Endothelial cell of hepatic sinusoid (primary cell): ENCODE results near the gene CAMK2N1.
"Not testable (repeated sequence)": the region's sequence is repeated elsewhere in the genome, so short reads cannot be mapped to it uniquely, and the experiment has no call there.

Experiments
- in situ Hi-C: cut with HindIII; loops from 2 replicates; pipeline ENCODE4 v1.10.0; 2017; ENCODE audit warnings: low sequenced_read_pairs

CAMK2N1 gene

DNA sequence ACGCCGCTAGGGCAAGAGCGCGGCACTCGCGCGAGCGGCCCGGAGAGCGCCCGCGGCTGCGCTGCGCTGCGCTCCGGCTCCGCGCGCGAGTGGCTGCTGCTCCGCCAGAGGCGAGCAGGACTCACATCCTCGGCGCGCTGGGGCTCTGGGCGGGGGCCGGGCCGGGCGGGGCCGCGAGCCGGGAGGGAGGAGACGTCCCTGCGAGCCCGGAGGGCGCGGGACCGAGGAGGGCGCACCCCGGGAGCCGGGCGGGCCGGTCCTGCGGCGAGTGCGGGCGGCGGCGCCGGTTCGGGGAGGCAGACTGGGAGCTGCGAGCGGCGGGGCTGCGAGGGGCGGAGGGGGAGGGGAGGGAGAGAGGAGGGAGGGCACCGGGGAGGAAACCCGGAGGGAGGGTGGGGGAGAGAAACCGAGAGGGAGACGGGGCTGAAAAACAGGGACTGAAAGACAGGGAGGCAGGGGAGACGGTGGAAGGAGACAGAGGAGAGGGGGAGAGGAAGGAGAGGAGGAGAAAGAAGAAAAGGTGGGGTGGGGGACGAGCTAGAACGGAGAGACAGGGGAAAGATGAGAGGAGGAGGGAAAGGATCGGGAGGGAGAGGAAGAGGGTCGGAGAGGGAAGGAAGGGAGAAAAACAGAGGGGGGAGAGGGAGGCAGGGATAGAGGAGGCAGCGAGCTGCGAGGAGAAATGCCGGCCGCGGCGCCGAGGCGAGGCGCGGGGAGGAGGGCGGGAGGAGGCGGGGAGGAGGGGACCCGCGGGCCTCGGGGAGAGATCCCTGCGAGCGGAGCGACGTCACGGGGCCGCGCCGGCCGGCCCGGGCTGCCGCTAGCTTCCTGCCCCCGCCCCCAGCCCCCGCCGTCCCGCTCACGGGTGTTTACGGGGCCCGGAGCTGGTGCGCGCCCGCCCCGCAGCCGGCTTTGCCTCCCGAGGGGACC, at the start of gene CAMK2N1:
TSS of gene CAMK2N1 (minus strand) at position 684 of the 930 bp plus-strand sequence. CDS start 831 bp downstream, outside the sequence.
- in situ Hi-C loops, result no loop called here

- in situ Hi-C loops, result no loop called here
These were observed 48.8 kb upstream of the CAMK2N1 start for GRCh38 chr1:20534659-20535417.

DNA sequence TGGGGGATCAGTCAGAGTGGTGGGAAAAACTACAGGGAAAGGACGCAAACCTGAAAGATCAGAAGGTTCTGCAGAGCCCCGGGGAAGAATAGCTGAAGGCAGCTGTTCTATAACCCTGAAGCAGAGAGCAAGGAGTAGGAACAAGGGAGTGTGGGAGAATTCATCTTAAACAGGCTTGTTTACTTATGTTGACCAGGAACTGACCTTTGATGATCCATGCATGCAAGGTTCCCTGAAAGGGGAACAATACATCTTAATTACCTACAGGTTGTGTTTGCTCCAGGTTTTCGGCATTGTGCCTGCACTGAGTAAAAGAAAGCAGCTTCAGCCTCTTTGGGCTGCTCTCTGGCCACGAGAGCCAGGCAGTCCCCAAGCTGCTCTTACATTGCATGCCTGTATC, 47.6 kb upstream of the CAMK2N1 start:
- in situ Hi-C loops, result no loop called here

DNA sequence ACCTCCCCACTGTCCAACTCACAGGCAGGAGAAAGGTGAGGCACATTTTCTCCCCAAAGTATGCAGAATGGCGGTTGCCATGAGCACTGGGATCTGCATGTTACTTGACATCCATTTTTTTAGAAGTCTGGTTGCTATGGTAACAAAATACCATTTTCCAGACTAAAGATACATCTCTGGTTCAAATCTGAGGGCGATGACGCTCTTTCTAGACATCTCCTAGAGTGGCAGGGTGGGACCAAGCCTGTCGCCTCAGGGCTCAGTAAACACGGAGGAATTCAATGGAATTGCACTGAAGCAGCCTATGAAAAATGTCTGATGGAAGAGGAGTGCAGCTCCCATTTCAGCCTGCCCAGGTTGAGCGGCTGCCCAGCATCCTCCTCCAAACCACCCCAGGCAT, 44.9 kb upstream of the CAMK2N1 start:
- in situ Hi-C loops, result no loop called here

DNA sequence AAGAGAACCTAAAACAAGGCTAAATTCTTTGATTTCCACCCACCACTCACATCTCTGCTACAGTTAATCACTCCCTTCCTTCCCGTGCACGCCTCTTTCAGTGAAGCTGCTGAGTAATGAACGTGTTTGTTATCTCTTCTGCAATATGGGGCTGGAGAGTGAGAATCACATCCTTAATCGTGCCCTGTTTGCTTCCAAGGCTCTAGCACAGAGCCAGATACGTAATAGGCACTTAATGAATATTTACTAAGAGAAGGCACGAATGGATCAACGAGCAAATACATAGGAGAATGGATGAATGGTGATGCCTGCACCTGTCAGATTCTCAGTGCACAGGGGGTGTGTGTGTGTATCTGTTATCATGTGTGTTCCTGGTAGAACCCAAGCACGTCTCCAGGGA, 44.3 kb upstream of the CAMK2N1 start:
- in situ Hi-C loops, result no loop called here

GRCh38 chr1:20528221-20528620, 42.2 kb upstream of the CAMK2N1 start:
- in situ Hi-C loops, result no loop called here

DNA sequence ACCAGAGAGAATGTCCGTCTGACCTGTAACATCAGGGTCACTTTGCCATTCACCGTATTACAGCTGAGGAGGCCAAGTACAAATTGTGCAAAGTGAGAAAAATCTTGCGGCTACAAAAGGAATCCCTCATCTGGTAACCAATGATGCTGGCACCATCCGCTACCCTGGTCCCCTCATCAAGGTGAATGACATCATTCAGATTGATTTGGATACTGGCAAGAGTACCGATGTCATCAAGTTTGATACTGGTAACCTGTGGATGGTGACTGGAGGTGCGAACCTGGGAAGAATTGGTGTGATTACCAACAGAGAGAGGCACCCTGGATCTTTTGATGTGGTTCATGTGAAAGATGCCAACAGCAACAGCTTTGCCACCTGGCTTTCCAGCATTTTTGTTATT, 40.3 kb upstream of the CAMK2N1 start:
- in situ Hi-C loops, result no loop called here

GRCh38 chr1:20521960-20522861, 36.2 kb upstream of the CAMK2N1 start:
- in situ Hi-C loops, result no loop called here

DNA sequence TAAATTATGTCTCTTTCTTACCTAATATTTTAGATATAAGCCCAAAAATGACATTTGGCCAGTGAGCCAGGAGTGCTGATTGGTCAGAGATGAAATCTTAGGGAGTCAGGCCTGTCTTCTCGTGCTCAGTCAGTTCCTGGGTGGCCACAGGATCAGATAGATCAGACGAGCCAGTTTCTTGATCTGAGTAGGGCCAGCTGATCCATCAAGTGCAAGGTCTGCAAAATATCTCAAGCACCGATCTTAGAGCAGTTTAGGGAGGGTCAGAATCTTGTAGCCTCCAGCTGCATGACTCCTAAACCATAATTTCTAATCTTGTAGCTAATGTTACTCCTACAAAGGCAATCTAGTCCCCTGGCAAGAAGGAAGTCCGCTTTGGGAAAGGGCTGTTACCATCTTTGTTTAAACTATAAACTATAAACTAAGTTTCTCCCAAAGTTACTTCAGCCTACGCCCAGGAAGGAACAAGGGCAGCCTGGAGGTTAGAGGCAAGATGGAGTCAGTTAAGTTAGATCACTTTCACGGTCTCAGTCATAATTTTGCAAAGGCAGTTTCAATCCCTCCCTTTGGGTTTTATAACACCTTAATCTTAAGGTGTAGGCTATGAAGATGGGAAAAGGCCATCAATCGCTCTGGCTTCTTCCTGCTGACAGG, 33.7 kb upstream of the CAMK2N1 start:
- in situ Hi-C loops, result not testable (repeated sequence)

DNA sequence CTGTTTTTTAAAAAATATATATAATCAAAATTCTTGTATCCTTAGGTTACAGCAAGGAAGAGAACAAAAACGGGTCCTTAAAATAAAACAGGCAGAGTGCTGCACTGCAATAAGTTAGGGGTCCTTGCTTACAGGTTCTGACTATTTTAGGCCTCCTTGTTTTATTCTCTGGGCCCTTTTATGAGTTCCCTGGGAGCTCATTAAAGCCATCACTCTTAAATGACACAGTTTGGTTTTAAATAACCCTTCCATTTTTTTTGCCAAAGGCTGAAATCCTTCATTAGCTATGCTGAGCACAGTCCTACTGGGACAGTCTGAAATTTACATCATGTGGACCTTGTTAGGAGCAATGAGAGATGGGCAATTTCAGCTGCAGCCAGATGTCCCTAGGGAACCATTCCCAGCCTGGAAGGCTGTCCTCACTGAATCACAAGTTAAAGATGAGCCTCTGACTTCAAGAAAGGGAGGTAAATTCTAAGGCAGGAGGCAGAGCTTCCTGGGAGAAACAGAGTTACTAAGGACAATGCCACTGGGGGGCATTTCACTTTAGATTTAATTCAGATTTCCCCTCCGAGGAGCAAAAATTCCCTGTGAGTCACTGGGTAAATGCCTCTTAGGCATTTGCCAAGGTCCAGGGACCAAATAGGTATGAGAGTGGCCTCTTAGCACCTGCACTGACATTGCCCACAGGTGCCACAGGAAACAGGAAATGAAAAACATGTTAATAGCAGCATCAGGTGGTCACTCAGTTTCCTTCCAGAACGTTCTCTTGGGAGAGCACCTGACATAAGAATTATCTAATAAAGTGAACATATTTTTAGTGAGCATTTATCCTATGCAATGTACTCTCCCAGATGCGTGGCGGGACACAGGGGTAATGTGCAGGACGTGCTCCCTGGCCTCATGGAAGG, 25.8 kb upstream of the CAMK2N1 start:
- in situ Hi-C loops, result no loop called here

- in situ Hi-C loops, result no loop called here
These were observed 22.4 kb upstream of the CAMK2N1 start for GRCh38 chr1:20508411-20508771.

DNA sequence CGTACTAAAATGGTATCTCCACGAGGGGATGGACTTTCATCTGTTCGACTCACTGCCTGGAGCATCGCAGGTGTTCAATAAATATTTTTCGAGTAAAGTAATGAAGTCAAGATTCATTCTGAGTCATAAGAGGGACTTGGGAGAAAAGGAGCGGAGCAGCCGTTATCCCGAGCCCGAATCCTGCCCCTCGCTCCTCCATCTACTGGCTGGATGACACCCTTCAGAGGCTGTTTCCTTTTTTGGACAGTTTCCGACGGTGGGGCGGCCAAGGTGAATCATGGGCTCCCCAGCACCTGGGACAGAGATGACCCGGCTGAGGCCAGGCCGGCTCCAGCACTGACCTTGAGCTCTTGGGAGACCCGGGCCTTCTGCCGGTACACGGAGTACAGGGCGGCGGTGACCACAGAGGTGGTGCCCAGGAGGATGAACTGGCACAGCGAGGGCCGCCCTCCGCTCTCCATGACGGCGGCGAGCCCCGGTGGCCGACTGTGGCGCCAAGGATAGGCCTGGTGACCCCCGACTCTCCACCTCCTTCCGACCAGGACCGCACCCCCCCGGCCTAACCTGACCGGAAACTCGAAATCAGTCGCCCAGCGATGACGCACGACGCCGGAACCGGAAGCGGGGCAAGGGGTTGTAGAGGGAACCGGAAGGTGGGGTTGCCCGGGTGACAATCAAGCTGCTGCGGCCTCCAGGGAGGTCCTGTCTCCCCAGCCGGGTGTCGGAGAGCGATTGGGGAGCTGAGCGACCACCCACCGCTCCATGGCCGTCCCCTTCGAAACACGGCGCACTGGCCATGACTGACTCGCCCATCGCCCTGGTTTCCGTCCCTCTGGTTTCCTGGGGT, 21.8 kb upstream of the CAMK2N1 start, which contains the start of gene MUL1:
TSS of gene MUL1 (minus strand) at position 588 of the 847 bp plus-strand sequence. CDS start at position 461, 127 bp downstream.
- in situ Hi-C loops, result no loop called here

GRCh38 chr1:20507248-20507563, 21.2 kb upstream of the CAMK2N1 start:
- in situ Hi-C loops, result no loop called here

DNA sequence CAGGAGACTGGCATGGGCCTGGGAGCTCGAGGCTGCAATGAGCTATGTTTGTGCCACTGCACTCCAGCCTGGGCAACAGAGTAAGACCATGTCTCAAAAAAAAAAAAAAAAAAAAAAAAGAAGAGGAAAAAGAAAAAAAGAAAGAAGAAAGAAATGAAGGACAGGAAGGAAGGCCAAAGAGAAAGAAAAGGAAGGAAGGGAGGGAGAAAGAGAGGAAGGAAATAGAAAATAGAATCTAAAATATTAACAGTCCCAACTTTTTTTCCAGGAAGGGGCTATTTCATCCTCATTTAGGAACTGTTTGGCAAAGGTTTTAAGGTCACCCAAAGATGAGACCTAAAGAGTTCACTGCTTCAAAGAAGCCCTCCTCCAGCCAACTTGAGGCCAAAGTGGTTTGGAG, 19.5 kb upstream of the CAMK2N1 start:
- in situ Hi-C loops, result no loop called here

DNA sequence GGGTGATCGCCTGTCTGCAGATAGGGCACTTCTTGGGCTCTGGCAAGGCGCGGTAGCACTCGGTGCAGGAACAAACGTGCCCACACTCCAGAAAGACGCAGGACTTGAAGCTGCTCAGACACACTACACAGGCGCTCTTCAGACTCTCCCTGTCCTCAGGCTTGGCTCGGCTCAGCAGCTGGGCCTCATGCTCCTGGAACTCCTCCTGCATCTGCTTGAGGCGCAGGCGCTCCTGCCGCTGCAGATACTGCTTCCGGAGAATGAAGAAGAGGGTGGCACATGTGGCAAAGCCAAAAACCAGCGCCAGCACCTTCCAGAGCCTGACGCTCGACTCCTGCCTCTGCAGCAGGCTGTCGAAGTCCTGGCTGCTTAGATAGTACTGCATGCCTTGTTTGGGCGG, 14.7 kb upstream of the CAMK2N1 start:
- in situ Hi-C loops, result no loop called here

DNA sequence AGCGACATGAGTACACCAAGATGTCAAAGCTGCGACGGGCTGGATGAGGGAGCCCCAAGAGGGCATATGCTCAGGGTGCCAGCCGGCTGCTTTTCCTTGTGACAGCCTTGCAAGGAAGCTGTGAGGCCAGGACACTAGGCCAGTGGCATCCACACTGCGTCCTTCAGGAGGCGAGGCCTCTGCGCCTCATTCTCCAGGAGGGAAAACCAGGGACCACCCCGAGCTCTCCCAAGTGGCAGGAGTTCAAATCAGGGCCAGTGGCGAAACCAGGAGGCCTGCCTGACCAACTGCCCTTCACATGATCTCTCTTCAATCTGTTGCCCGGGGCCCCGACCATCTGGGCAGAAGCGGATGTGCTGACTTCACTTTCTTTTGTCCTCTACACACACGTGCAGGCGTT, 13.7 kb upstream of the CAMK2N1 start:
- in situ Hi-C loops, result no loop called here

DNA sequence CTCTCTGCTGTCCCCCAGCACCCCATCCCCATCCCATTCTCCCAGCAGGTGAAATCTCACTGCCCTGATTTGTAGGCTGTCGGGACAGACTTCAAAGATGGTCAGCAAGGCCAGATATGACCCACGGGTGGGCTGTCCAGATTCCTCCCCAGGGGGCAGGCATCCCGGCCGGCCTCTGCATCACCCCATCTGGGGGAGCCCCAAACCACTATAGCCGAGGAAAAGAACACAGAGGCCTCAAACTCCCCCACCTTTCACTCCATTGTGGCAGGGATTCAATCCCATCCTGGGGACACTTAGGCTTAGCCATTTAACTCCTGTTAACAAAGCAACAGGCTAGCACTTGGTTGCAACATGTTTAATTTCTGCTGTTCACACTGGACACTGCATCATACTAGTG, 13.1 kb upstream of the CAMK2N1 start:
- in situ Hi-C loops, result no loop called here

GRCh38 chr1:20498116-20498515, 12.1 kb upstream of the CAMK2N1 start:
- in situ Hi-C loops, result no loop called here

DNA sequence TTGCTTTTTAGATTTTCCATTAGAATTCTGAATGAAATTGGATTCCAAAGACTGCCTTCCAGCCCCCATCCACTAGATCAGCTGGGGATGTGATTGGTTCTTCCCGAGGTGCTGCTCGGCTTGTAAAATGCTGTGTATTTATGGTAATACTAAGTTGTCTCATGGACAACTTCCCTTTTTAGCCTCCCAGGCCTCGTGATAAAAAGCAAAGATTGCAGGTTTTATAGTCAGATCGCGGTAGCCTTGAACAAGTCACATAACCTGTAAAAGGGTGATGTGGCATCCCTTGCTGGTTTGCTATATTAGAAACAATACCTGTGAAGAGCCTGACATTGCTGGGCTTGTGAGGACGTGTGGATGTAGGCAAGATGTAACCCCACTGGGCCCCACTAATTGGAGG, 11.5 kb upstream of the CAMK2N1 start:
- in situ Hi-C loops, result no loop called here
